ENCODE measurements around the gene KIF5C.

GRCh38 chr2:148971547-148971946 is 96.5 kb downstream of the KIF5C start:
- no peak for TF ChIP-seq CTCF (conservative IDR thresholded peaks at IDR 0.05; ENCODE audit: low read length)
- no peak for TF ChIP-seq EZH2phosphoT487 (IDR thresholded peaks at IDR 0.05; ENCODE audit: borderline replicate concordance)
